Ovary (tissue), 9 donors: ENCODE measurements around the gene DPRX. TPM values are rescaled to one million over a fixed set of nuclear protein-coding genes. Genes with fewer than 3 reads are reported as not detected.

Experiments used
- DNase-seq, 5 donors: peaks; one replicate each; pipeline ENCODE4 v3.0.0-alpha.2; 2019 to 2020
- H3K27ac ChIP-seq, 2 donors: fragments of 200-600 bp; one replicate each; pipeline versions ENCODE4 v1.5.1 to v1.8.0; 2019 to 2022
- H3K27me3 ChIP-seq: fragments of 200-600 bp; one replicate; pipeline ENCODE4 v1.8.0; 2022
- H3K36me3 ChIP-seq: fragments of 200-600 bp; sonication (generic); one replicate; pipeline ENCODE4 v1.5.1; 2019
- H3K4me1 ChIP-seq: one replicate; pipeline ENCODE4 v1.8.1; 2013; ENCODE audit warnings: mild to moderate bottlenecking, moderate library complexity; ENCODE audit not compliant: insufficient read depth
- H3K4me3 ChIP-seq: fragments of 200-600 bp; sonication (generic); one replicate; pipeline ENCODE4 v1.5.1; 2017
- H3K9me3 ChIP-seq, 2 donors: fragments of 200-600 bp in 1 of 2; sonication (generic) in 1 of 2; one replicate each; pipeline versions ENCODE4 v1.5.1 to v1.8.1; 2013 to 2019; ENCODE audit warnings: mild to moderate bottlenecking in 1 of 2, moderate library complexity in 1 of 2
- EP300 ChIP-seq: sonication (generic); formaldehyde crosslinking; IDR thresholded peaks from one replicate; pipeline ENCODE4 v1.6.1; 2017; ENCODE audit warnings: antibody characterized with exemption
- POLR2A ChIP-seq: fragments of 450-650 bp; IDR thresholded peaks from one replicate; pipeline ENCODE4 v1.6.1; 2017; ENCODE audit warnings: antibody characterized with exemption, mild to moderate bottlenecking, moderate library complexity
- WGBS, 3 donors: extraction: QIAGEN DNeasy Blood & Tissue Kit in 1 of 3; methylation state at CpG; one replicate each; pipeline versions ENCODE4 v1.1.5 to v1.1.7; 2013 to 2017; 5-methylcytosine and 5-hydroxymethylcytosine counted together
- intact Hi-C, 4 donors: fragments of 100-400 bp; cut with DNase I; formaldehyde crosslinking; loops; one replicate each; pipeline versions ENCODE4 v1.11.0 to v1.15.1; 2022 to 2023
- polyA plus RNA-seq, 2 donors: library from polyadenylated mRNA; stranded (reverse); fragments of 200-250 nt in 1 of 2; fragments of 350-450 nt in 1 of 2; fragmentation: Illumina TruSeq in 1 of 2; extraction: RNeasy Lipid Tissue Mini Kit (QIAGEN cat#74804) in 1 of 2; gene quantifications; one replicate each; pipeline ENCODE4 v1.2.3, GENCODE V29; 2013 to 2014
- total RNA-seq, 7 donors: library from RNA; depleted of rRNA in 2 of 7; stranded (reverse); fragments of >200 nt in 2 of 7; fragmentation: NEBNext Ultra II Directional in 3 of 7; extraction: Animal tissue kit (Norgen Biotek cat#: 25700) in 3 of 7; gene quantifications; one replicate each; pipeline versions ENCODE4 v1.1.0 to v1.2.4, GENCODE V29; 2016 to 2023
- TF ChIP-seq, protein P1 (sequence below), 3 donors: fragments of 450-650 bp in 2 of 3; fragments of 200-600 bp in 1 of 3; IDR thresholded peaks; one replicate each; pipeline versions ENCODE4 v1.5.1 to v1.8.0; 2016 to 2022; ENCODE audit warnings: antibody characterized with exemption in 3 of 3, mild to moderate bottlenecking in 1 of 3
- donor health status: DM: no; HTN: no; CAD: no; lungs with moderate emphysema.
- donor health status: DM: no; HTN: no; CAD: no.
- donor health status: Bipolar disorder and iron deficiency.
- donor health status: DM: yes; HTN: yes; CAD: no.
- donor health status: DM: no; HTN: no; CAD: no.
- donor health status: DM: yes; HTN: yes; CAD: no.

Gene DPRX
- total and polyA plus RNA-seq, 9 donors, result not detected

DNA sequence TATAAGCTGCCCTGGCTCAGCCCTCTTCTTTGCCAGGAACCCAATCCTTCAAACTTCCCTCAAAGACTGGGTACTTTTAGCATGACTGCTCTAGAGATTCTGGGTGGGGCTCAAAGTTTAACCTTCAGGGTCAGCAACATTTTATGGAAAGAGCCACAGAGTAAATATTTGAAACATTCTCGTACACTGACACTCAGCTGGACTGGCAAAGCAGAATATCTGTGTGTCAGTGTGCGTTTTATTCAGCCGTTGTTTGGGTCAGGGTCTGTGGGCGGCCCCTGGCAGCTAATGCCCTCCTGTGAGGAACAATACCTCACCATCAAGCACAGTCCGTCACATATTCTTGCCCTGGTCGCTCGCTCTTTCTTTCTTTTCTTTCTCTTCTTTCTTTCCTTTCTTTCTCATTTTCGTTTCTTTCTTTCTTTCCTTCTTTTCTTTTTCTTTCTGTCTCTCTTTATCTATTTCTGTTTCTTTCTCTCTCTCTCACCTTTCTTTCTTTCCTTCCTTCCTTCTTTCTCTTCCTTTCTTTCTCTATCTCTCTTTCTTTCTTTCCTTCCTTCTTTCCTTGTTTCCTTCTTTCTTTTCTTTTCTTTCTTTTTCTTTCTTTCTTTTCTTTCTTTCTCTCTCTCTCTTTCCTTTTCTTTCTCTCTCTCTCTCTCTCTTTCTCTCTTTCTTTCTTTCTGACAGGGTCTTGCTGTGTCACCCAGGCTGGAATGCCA is 10.7 kb downstream of the DPRX start:
- no peak overlapping the region for H3K4me3 ChIP-seq
- no peaks in the 10 kb centered on the region for H3K27me3 ChIP-seq
- no peak for TF ChIP-seq EP300
- TF ChIP-seq, protein P1, sequence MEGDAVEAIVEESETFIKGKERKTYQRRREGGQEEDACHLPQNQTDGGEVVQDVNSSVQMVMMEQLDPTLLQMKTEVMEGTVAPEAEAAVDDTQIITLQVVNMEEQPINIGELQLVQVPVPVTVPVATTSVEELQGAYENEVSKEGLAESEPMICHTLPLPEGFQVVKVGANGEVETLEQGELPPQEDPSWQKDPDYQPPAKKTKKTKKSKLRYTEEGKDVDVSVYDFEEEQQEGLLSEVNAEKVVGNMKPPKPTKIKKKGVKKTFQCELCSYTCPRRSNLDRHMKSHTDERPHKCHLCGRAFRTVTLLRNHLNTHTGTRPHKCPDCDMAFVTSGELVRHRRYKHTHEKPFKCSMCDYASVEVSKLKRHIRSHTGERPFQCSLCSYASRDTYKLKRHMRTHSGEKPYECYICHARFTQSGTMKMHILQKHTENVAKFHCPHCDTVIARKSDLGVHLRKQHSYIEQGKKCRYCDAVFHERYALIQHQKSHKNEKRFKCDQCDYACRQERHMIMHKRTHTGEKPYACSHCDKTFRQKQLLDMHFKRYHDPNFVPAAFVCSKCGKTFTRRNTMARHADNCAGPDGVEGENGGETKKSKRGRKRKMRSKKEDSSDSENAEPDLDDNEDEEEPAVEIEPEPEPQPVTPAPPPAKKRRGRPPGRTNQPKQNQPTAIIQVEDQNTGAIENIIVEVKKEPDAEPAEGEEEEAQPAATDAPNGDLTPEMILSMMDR (IDR thresholded peaks at IDR 0.05), result no peak
- no peak for TF ChIP-seq POLR2A
- H3K9me3 ChIP-seq, result peaks cover 0 to 4% of the 10 kb centered on the region in 2 donors
- no peak overlapping the region for H3K27ac ChIP-seq
- no peaks in the 10 kb centered on the region for H3K4me1 ChIP-seq
- intact Hi-C loops, result no loop called here
- no peak for DNase-seq
- no peaks in the 10 kb centered on the region for H3K36me3 ChIP-seq
- 58 to 67% (median 61%) methylated on average over 8 of the region's 8 CpGs for WGBS, 3 donors

DNA sequence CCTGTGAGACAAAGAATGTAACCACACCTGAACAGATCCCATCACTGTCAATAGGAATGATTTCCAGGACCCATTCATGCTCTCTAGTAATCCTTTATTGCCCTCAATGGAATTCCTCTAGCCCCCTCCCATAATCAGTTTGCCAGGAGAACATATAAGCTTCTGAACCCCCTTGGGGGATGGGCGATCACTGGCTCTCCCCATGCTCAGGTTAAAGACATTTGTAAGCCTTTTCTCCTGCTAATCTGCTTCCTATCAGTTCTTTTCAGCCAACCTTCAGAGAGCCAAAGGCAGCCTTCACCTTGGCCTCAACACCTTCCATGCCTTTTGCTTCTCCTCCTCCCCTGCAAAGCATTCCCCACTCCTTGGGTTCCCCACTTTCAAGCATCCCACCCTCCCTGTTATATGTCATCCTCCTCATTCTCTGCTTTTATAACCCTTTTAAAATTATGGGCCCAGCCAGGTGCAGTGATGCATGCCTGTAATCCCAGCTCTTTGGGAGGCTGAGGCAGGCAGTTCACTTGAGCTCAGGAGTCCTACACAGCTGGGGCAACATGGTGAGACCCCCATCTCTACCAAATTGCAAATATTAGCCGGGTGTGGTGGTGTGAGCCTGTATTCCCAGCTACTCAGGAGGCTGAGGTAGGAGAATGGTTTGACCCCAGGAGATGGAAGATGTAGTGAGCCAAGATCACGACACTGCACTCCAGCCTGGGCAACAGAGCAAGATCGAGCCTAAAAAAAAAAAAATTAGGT is 12.4 kb downstream of the DPRX start:
- no peak for DNase-seq
- Histone ChIP-seq H3K4me1 (no peaks in the 10 kb centered on the region), H3K4me3 (no peak overlapping the region), H3K27ac (no peak overlapping the region), H3K27me3 (no peaks in the 10 kb centered on the region), H3K36me3 (no peaks in the 10 kb centered on the region), H3K9me3 (peaks cover 0 to 4% of the 10 kb centered on the region in 2 donors)
- no peak for TF ChIP-seq EP300
- TF ChIP-seq, protein P1 (IDR thresholded peaks at IDR 0.05), result no peak
- TF ChIP-seq POLR2A, result no peak
- intact Hi-C loops, result no loop called here
- WGBS, 3 donors, result 50 to 72% (median 71%) methylated on average over 4 of the region's 4 CpGs

DNA sequence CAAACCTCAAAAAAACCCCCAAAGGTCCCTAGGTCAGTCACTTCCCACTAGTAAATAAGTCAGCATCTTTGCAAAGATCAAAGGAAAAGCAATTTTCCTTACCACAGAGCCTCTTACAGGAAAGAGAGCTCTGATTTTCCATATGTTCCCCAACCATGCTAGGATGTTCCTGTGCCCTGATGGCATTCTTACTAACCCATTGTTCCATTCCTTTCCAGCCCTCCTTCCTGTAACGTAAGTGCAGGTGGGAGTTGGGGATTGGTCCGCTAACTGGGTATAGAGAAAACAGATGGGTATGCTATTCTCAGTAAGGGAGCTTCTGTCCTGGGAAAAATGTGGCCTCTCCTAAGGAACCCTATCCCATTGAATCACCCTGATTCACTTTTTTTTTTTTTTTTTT is 14.3 kb downstream of the DPRX start:
- H3K9me3 ChIP-seq, result peaks cover 0 to 4% of the 10 kb centered on the region in 2 donors
- H3K27ac ChIP-seq, result no peak overlapping the region
- WGBS, 3 donors, result 81 to 88% (median 82%) methylated on average over 2 of the region's 2 CpGs
- no peaks in the 10 kb centered on the region for H3K4me1 ChIP-seq
- no peak for TF ChIP-seq POLR2A
- TF ChIP-seq, protein P1 (IDR thresholded peaks at IDR 0.05), result no peak
- no peak for TF ChIP-seq EP300
- H3K27me3 ChIP-seq, result no peaks in the 10 kb centered on the region
- intact Hi-C loops, result no loop called here
- no peaks in the 10 kb centered on the region for H3K36me3 ChIP-seq
- H3K4me3 ChIP-seq, result no peak overlapping the region
- no peak for DNase-seq

DNA sequence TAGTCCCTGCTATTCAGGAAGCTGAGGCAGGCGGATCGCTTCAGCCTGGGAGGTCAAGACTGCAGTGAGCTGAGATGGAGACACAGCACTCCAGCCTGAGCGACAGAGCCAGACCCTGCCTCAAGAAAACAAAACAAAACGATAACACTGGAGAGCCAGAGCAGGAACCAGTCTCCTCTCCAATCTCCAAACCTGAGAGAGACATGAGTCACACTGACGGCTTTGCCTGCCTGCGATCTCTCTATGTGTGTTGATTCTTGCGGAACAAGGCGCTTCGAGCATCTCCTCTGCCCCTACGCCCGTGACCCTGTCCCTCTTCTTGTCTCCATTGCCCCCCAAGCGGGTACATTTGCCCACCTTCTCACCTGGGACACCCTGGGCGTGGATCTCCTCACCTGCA is 15.6 kb downstream of the DPRX start:
- 91 to 96% (median 94%) methylated on average over 13 of the region's 13 CpGs for WGBS, 3 donors
- intact Hi-C loops, result no loop called here
- no peaks in the 10 kb centered on the region for H3K4me1 ChIP-seq

More for the DNA sequence above, 15.6 kb downstream of the DPRX start:
- no peak for TF ChIP-seq POLR2A
- TF ChIP-seq EP300, result no peak
- TF ChIP-seq, protein P1 (IDR thresholded peaks at IDR 0.05), result no peak
- no peak for DNase-seq
- Histone ChIP-seq H3K27ac (no peak overlapping the region), H3K36me3 (no peaks in the 10 kb centered on the region), H3K27me3 (no peaks in the 10 kb centered on the region), H3K4me3 (no peak overlapping the region), H3K9me3 (peaks cover 0 to 3% of the 10 kb centered on the region in 2 donors)
